Left ventricle myocardium inferior (tissue), 1 donor: ENCODE results near the gene DLX4. TPM values are rescaled to one million over a fixed set of nuclear protein-coding genes. Genes with fewer than 3 reads are reported as not detected.

ENCODE experiments used
- DNase-seq: peaks from one replicate; pipeline ENCODE4 v3.0.0-alpha.2; 2020
- H3K27ac ChIP-seq: fragments of 200-600 bp; replicated peaks from 2 replicates; pipeline ENCODE4 v1.8.0; 2021
- H3K27me3 ChIP-seq: fragments of 200-600 bp; 2 replicates; pipeline ENCODE4 v1.8.0; 2021; ENCODE audit warnings: low read depth
- H3K36me3 ChIP-seq: fragments of 200-600 bp; 2 replicates; pipeline ENCODE4 v1.8.0; 2021
- H3K4me1 ChIP-seq: fragments of 200-600 bp; 2 replicates; pipeline ENCODE4 v1.8.0; 2021
- H3K4me3 ChIP-seq: fragments of 200-600 bp; 2 replicates; pipeline ENCODE4 v1.8.0; 2021; ENCODE audit warnings: mild to moderate bottlenecking, moderate library complexity
- H3K9me3 ChIP-seq: fragments of 200-600 bp; replicated peaks from 2 replicates; pipeline ENCODE4 v1.8.0; 2021
- intact Hi-C: fragments of 100-400 bp; cut with micrococcal nuclease; formaldehyde crosslinking; loops from one replicate; pipeline ENCODE4 v1.11.0; 2022
- total RNA-seq: library from RNA; stranded (reverse); fragmentation: NEBNext Ultra II Directional; extraction: Animal tissue kit (Norgen Biotek cat#: 25700); gene quantifications from one replicate; pipeline ENCODE4 v1.2.1, GENCODE V29; 2021
- TF ChIP-seq, protein P1 (sequence below): fragments of 200-600 bp; IDR thresholded peaks from 2 replicates; pipeline ENCODE4 v1.8.0; 2021; ENCODE audit warnings: antibody characterized with exemption, mild to moderate bottlenecking, borderline replicate concordance
- donor health status: DM: no; HTN: yes; CAD: no; lungs with severe emphysema.

DLX4 gene
- total RNA-seq, 1 donor from 2014 or later = not detected

DNA sequence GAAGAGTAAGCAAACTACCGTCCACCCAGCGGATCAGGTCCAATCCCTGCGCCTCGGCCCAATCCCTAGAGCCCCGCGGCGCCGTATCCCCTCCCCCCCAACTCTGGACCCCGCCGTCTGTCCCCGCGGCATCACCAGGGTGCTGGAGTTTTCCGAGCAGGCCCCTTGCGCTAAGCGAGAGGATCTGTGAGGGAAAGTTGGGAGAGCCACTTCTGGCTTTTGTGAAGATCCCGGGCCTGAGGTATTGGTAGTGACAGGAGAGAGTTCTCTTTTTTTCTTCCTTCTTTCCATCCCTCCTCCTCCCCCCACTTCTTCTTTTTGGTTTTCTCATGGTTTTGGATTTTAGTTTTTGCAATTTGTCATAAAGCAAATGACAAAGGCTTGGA lies 3.5 kb upstream of the DLX4 start:
- TF ChIP-seq, protein P1, sequence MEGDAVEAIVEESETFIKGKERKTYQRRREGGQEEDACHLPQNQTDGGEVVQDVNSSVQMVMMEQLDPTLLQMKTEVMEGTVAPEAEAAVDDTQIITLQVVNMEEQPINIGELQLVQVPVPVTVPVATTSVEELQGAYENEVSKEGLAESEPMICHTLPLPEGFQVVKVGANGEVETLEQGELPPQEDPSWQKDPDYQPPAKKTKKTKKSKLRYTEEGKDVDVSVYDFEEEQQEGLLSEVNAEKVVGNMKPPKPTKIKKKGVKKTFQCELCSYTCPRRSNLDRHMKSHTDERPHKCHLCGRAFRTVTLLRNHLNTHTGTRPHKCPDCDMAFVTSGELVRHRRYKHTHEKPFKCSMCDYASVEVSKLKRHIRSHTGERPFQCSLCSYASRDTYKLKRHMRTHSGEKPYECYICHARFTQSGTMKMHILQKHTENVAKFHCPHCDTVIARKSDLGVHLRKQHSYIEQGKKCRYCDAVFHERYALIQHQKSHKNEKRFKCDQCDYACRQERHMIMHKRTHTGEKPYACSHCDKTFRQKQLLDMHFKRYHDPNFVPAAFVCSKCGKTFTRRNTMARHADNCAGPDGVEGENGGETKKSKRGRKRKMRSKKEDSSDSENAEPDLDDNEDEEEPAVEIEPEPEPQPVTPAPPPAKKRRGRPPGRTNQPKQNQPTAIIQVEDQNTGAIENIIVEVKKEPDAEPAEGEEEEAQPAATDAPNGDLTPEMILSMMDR = no peak
- H3K27ac ChIP-seq = no peak overlapping the region
- intact Hi-C loops = no loop called here
- H3K4me1 ChIP-seq = peaks cover 33% of the 10 kb centered on the region
- H3K9me3 ChIP-seq = no peaks in the 10 kb centered on the region
- DNase-seq = no peak
- H3K27me3 ChIP-seq = peaks cover 100% of the 10 kb centered on the region
- H3K36me3 ChIP-seq = no peaks in the 10 kb centered on the region
- H3K4me3 ChIP-seq = no peak overlapping the region

DNA sequence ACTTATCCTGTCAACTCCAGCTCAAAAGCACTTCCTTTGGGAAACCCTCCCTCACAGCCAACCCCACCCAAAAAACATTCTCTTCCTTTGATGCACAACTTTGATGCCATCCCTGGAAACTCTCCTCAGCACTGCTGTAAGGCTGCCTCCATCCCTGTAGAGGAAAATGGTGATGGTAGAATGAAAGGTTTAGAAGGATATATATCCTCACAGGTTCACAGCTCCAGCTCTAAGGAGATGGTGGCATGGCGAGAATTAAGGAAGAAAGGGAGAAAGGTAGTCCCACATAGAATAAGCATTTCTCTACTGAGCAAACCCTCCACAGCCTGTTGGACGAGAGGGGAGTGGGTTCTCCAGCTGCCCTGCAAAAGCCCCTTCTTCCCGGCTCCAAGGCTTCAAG lies 2.2 kb upstream of the DLX4 start:
- Histone ChIP-seq H3K27me3 (peaks cover 100% of the 10 kb centered on the region), H3K36me3 (no peaks in the 10 kb centered on the region), H3K9me3 (no peaks in the 10 kb centered on the region), H3K4me3 (no peak overlapping the region), H3K27ac (no peak overlapping the region), H3K4me1 (peaks cover 36% of the 10 kb centered on the region)
- TF ChIP-seq, protein P1 = no peak
- intact Hi-C loops = no loop called here
- DNase-seq = no peak

DNA sequence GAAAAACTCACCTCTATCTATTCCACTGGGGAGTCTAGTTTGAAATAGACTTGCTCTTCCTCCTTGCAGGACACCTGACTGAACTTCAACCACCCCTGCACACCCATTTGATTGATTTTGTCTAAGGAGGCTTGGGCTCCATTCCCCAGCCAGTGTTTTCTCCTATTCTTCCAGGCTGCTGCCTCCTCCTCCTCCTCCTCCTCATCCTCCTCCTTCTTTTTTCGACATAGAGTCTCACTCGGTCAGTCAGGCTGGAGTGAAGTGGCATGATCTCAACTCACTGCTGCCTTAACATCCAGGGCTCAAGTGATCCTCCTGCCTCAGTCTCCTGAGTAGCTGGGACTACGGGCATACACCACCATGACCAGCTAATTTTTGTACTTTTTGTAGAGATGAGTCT lies 1.8 kb upstream of the DLX4 start:
- Histone ChIP-seq H3K9me3 (no peaks in the 10 kb centered on the region), H3K4me1 (peaks cover 41% of the 10 kb centered on the region), H3K36me3 (no peaks in the 10 kb centered on the region), H3K27me3 (peaks cover 100% of the 10 kb centered on the region), H3K4me3 (no peak overlapping the region), H3K27ac (no peak overlapping the region)
- no peak for DNase-seq
- TF ChIP-seq, protein P1 = no peak
- intact Hi-C loops = no loop called here

DNA sequence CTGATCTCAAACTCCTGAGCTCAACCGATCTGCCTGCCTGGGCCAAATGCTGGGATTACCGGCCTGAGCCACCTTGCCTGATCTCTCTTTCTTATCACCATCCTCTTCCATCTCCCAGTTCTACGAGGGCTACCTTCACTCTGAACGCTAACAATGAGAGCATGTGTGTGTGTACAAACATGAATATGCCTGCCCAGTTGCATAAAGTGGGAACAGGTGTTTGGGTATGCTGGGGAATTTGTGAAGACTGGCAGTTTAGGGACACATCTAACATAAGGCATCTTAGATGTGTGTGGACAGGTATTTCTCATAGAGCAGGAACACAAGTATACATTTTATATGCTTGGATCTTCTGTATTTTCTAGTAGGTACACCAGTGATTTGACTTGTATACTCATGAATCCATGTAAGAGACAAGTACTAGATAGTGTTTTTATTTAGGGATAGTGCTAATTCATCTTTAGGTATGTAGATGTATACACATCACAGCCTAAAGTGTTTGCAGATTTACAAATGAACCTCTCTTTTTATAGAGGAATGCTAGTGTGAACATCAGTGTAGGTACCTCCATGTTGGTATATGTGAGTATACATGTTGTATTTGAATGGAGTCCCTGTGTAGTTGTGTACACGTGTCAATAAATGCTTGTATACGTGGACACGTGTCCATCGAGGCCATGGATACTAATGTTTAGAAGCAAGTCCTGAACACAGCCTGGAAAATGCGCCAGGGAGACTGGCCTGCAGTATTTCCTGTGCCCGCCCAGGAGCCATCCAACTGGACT lies 1.2 kb upstream of the DLX4 start:
- H3K4me1 ChIP-seq = peaks cover 47% of the 10 kb centered on the region
- no peaks in the 10 kb centered on the region for H3K9me3 ChIP-seq
- intact Hi-C loops = no loop called here
- peaks cover 100% of the 10 kb centered on the region for H3K27me3 ChIP-seq
- peak overlapping the region; percentile 64 for H3K4me3 ChIP-seq
- H3K27ac ChIP-seq = no peak overlapping the region
- TF ChIP-seq, protein P1 = no peak
- no peaks in the 10 kb centered on the region for H3K36me3 ChIP-seq
- no peak for DNase-seq

DNA sequence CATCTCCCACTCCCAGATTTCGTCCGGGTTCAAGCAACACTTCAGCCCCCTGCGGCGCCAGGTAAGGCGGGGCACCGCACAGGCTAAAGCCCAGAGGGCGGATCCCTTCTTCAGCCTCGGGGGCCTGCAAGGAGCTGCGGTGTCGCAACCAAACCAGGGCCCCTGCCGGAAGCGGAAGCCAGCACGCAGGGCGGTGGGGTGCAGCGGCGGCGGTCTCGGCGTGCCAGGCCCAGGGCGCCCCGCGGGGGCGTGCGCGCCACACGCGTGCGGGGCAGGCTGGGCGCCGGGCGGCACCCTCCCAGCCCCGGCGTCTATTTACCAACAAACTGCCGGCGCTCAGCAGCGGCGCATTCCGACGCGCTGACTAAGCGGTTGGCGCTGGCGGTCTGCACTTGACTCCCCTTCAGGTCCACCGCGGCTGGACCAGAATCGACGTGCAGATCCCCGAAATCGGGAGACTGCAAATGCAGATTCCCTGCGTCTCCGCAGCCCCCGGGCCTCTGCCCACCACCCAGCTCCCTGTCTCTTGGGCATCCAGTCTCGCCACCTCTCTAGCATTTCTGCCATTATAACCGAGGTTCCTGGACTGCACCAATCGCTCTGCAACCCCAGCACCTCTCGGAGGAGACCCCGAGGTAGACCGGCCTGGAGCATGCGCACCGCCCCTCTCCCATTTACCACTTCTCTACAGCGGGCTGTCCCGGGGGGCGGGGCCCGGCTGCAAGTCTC lies 421 bp upstream of the DLX4 start:
- peak; percentile 46 for DNase-seq
- Histone ChIP-seq H3K4me1 (peaks cover 49% of the 10 kb centered on the region), H3K4me3 (peak overlapping the region; percentile 64), H3K27ac (no peak overlapping the region), H3K27me3 (peaks cover 100% of the 10 kb centered on the region), H3K9me3 (no peaks in the 10 kb centered on the region), H3K36me3 (no peaks in the 10 kb centered on the region)
- intact Hi-C loops = no loop called here
- TF ChIP-seq, protein P1 = no peak
